HG02623 (cell line): ENCODE results near the gene MIEN1.
"Not testable (repeated sequence)": the region's sequence is repeated elsewhere in the genome, so short reads cannot be mapped to it uniquely, and the experiment has no call there.

Source experiments
- ATAC-seq: cut with Tn5 transposase; IDR thresholded peaks from one replicate; pipeline ENCODE4 v1.9.1; 2021; ENCODE audit warnings: moderate library complexity; ENCODE audit not compliant: unreplicated experiment

MIEN1 gene

DNA sequence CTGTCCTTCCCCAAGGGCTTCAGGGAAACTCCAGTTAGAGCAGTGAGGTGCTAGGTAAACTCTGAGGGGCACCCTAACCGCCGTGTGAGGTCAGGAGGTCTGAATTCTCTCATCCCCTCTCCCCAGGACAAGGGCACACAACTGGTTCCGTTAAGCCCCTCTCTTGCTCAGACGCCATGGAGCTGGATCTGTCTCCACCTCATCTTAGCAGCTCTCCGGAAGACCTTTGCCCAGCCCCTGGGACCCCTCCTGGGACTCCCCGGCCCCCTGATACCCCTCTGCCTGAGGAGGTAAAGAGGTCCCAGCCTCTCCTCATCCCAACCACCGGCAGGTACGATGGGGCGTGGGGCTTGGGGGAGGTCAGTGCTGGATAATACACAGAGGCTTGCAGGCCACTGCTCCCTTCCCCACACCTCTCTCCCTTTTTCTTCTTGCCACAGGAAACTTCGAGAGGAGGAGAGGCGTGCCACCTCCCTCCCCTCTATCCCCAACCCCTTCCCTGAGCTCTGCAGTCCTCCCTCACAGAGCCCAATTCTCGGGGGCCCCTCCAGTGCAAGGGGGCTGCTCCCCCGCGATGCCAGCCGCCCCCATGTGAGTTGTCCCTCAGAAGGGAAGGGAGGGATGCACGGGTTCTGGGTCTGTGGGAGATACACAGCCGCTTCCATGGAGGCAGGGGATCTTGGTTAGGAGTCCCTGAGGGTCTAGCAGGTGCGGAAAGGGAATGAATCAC, 12.0 kb upstream of the MIEN1 start:
- ATAC-seq = no peak

DNA sequence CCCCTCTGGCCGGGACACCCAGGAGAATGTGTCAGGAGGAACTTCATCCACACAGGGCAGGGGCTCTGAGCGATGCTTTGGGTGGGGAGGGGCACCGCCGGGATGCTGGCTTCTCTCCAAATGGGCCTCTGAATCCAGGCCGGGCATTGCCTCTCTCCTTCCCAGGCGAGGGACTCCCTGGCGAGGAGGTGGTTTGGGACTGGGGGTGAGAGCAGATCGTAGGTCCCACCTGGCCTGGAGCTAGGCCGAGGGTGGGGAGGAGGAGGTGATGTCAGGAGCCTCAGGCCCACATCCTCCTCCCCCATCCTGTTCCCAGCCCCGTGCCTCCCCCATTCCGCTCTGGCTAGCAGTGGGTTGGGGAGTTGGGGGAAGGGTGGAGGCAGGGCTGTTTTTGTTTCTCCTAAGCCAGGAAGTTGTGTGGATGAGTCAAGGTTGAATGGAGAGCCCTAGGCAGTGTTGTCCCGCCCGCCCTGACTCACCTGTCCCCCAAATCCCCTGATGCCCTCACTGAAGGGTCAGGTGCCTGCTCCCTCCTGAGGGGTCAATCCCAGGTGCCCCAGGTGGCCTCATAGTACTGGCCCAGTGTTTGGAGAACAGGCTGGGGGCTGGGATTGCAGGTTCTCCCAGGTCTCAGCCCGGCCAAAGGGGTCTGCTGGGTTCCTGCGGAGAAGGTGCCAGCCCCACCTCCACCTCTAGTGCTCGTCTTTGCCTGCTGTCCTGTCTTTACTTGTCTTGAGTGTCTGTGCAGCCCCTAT, 10.2 kb upstream of the MIEN1 start:
- ATAC-seq = no peak

DNA sequence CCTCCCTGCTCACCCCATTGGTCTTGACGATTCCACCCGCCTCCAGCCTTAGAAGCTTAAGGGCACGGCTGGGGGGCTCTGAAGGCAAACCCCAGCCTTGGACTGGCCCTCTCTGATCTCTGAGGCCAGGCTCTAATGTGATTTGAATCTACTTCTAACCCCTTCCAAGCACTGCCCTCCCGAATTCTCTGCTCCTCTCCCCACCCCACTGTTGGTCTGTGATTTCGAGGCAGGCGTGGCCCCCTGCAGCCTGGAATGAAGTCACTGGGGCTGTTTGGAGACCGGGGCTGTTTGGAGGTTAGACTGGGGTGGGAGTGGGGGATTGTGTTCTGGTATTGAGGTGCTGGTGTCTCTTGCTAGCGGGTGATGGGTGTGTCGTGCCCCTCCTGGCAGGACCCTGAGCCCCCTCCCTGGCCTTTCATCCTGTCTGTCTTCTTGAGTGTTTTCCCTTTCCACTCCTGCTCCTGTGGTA, 9.6 kb upstream of the MIEN1 start:
- no peak for ATAC-seq

DNA sequence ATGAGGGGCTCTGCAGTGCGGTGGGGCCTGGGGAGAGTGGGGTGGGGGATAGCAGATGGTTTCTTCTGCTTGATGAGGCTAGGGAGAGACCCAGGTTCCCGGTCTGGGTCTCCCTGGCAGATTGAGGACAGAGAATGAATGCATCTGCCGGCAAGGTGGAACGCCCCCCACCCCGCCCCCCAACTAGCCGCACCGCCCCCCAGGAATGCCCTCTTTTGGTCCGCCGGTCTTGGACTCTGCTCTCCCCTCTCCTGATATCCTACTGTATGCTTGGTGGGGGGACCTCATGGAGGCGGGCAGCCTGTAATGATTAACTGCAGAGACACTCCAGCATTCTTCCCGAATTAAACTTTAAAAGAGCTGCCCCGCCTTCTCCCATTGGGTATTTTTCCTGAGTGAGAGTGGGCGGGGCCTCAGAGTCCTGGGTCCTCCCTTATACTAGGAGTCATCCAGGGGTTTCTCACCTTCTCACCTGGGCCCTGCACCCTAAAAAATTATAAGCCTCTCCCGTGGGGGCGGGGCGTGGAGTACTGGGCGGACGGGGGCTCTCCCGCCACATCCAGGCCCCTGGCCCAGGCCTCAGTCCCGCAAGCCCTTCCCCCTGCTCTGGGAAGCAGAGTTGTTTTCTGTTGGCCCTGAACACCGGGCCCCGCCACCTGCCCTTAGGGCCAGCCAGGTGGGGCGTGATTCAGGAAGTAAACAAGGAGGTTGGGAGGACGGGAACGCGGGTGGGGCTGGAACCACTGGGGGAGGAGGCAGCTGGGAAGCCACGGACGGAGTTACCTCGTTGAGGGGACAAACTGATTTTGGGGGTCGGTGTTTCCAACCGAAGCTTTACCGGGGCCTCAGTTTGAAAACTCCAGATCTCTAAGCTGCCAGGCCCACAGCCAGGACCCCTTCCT, 8.9 kb upstream of the MIEN1 start:
- ATAC-seq = no peak

DNA sequence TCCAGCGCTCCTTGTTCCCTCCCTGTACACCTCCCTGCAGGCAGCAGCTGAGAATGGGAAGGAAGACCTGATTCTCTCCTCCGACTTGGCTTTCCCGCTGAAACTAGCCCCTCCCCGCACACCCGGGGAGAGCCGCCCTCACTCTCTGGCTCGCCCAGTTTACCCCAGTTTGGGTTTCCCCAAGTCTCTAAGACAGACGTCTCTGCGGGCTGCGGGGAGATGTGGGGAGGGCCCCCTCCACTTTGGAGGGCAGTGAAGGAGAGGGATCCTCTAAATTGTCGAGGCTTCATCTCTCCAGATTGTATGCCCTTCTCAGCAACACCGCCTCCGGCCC, 8.2 kb upstream of the MIEN1 start:
- no peak for ATAC-seq

DNA sequence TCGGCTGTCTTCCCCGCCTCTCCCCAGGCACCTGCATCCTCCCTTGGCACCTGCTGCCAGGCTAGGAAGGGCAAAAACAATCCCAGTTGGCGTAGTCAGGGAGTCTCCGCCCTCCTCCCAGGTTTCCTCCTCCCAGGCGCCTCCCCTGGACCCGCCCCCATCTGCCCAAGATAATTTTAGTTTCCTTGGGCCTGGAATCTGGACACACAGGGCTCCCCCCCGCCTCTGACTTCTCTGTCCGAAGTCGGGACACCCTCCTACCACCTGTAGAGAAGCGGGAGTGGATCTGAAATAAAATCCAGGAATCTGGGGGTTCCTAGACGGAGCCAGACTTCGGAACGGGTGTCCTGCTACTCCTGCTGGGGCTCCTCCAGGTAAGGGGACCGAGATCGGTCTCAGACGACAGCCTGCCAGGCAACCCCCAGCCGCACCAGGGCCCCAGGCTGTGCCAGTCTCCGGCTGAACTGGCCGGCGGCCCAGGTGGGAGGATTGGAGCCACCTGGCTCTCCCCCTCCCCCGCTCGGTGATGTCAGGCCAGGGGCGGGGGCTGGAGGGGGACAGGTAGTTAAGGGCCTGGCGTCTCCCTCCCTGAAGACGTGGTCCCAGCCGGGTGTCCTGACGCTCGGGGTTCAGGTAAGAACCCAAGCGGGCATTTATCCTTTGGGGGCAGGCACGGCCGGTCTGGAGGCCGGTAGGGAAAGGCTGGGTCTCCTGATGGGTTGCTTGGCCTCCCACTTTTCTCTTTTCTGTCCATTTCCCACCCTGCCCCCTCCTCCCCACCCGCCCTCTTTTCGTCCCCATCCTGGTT, 7.6 kb upstream of the MIEN1 start, which contains the start of gene GRB7:
Gene GRB7, plus strand, starts transcription at position 179 of the 808 bp plus-strand sequence. CDS start 4,364 bp downstream, outside the sequence.
- ATAC-seq = no peak

DNA sequence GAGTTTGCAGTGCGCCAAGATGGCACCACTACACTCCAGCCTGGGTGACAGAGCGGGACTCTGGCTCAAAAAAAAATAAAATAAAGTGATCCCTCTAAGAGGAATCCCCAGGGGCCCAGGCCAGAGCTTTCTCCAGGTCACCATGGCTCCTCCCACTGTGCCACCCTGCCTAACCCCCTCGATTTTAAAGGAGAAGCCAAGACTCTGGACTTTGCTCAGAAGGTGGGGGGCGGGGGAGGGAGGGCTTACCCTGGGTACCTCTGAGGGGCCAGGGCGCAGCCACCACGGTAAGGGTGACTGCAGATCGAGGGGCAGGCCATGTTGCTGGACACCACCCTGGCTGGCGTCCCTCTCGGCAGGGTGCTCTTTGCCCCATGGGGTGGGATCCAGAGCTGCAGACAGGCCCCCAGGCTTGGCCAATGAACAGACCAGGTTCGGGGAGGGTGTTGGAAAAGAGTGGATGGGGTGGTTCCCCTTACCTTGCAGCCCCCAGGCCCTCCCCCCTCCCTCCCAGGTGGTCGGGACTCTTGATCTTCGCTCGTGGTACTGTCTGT, 7.0 kb upstream of the MIEN1 start:
- ATAC-seq = no peak

DNA sequence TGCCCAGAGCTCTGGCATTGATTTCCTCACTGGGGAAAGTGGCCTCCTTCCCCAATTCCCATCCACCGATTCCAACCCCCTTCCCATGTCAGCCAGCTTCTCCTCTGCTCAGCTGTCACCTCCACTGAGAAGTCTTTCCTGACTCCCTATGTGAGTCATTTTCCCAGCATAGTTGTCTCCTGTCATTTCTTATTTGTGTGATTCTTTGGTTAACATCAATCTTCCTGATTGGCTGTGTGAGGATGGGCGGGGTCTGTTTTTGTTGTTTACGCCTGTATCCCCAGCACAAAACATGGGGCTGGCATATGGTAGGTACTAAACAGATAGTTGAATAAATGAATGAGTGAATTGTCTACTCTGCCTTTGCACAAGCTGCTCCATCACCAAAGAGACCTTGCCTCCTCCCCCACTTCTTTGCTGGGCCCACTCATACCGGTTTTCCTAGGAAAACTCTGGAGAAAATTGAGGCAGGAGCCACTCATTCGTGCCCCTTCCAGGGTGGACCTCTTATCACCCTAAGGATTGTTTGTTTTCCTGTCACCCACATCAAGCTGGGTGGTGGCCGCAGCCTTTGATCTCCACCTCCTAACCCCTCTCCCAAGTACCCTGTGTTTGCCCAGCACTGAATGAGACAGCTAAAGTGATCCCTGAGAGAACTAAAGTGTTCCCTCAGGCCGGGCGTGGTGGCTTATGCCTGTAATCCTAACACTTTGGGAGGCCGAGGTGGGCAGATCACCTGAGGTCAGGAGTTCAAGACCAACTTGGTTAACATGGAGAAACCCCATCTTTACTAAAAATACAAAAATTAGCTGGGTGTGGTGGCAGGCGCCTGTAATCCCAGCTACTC, 6.2 kb upstream of the MIEN1 start:
- ATAC-seq = no peak

DNA sequence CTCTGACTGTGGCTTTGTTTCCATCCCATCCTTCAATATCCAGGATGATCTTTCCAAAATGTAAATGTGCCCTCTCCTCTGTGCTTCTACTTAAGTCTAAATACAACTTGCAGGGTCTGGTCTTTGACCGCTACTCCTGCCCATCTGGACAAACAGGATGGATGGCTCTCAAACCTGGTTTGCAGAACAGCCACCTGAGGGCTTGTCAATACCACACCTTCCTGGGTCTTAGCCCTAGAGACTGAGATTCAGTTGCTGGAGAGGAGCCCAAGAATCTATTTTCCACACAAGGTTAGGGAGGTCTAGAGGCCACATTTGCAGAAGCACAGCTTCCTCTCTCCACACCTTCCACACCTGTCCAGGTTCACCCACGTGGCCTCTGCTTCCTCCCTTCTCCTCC, 5.5 kb upstream of the MIEN1 start:
- ATAC-seq = no peak

DNA sequence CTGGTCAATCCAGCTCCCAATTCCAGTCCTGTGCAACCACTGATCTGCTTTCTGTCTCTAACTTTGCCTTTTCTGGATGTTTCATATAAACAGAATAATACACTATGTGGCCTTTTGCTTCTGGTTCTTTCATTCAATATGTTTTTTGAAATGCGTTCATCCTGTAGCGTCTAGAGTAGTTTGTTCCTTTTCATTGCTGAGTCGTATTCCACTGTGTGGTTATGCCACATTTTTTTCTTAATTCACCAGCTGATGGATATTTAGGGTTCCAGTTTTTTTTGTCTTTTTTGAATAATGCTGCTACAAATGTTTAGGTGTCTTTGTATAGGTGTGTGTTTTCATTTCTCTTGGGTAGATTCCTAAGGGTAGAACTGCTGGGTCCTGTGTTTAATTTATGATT, 2.3 kb upstream of the MIEN1 start:
- ATAC-seq = no peak

DNA sequence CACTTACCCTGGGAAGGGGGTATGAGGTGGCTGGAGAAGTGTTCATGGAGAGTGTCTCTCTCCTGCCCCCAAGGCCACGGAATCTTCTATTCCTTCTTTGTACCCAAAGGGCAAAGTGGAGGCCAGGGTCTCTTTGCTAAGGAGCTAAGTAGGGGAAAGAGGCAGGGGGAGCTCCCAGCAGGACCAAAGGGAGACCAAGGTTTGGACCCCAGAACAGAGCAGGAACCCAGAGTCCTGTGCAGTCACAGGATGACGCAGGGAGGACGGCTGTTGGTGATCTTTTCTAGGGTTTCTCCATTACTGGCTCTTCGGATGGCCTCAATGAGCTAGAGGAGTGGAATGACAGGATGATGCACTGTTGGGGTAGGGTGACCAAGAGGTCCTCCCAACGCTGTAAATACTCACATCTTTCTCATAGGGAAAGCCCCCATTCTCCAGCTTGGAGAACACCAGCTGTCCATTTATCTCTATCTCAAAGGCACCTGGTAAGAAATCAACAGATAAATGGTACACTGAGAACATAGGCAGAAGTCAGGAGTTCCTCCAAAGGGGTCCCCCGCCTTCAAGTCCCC, 966 bp downstream of the MIEN1 start:
- ATAC-seq = no peak

DNA sequence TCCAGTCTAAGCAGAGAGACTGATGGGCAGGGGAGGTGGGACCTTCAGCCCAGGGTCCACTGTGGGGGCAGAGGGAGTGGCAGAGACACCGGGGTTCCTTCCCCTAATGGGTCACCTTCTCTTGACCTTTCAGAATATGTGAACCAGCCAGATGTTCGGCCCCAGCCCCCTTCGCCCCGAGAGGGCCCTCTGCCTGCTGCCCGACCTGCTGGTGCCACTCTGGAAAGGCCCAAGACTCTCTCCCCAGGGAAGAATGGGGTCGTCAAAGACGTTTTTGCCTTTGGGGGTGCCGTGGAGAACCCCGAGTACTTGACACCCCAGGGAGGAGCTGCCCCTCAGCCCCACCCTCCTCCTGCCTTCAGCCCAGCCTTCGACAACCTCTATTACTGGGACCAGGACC, 2.8 kb downstream of the MIEN1 start:
- ATAC-seq = no peak

DNA sequence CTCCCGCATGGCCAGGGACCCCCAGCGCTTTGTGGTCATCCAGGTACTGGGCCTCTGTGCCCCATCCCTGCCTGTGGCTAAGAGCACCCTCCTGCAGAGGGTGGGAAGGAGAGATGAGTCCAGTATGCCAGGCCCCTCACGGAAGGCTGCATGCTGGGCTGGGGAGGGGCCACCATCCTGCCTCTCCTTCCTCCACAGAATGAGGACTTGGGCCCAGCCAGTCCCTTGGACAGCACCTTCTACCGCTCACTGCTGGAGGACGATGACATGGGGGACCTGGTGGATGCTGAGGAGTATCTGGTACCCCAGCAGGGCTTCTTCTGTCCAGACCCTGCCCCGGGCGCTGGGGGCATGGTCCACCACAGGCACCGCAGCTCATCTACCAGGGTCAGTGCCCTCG, 3.7 kb downstream of the MIEN1 start:
- ATAC-seq = no peak

DNA sequence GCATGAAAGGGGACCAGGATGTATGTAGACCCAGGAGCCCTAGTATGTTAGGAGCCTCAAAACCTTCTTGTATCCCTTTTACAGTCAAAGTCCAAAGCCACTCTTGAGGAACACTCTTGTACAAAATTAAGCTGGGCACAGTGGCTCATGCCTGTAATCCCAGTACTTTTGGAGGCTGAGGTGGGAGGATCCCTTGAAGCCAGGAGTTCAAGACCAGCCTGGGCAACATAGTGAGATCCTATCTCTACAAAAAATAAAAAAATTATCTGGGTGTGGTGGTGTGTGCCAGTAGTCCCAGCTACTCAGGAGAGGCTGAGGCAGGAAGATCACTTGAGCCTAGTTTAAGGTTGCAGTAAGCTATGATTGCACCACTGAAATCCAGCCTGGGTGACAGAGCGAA, 4.4 kb downstream of the MIEN1 start:
- ATAC-seq = not testable (repeated sequence)

DNA sequence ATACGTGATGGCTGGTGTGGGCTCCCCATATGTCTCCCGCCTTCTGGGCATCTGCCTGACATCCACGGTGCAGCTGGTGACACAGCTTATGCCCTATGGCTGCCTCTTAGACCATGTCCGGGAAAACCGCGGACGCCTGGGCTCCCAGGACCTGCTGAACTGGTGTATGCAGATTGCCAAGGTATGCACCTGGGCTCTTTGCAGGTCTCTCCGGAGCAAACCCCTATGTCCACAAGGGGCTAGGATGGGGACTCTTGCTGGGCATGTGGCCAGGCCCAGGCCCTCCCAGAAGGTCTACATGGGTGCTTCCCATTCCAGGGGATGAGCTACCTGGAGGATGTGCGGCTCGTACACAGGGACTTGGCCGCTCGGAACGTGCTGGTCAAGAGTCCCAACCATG, 5.6 kb downstream of the MIEN1 start:
- no peak for ATAC-seq

DNA sequence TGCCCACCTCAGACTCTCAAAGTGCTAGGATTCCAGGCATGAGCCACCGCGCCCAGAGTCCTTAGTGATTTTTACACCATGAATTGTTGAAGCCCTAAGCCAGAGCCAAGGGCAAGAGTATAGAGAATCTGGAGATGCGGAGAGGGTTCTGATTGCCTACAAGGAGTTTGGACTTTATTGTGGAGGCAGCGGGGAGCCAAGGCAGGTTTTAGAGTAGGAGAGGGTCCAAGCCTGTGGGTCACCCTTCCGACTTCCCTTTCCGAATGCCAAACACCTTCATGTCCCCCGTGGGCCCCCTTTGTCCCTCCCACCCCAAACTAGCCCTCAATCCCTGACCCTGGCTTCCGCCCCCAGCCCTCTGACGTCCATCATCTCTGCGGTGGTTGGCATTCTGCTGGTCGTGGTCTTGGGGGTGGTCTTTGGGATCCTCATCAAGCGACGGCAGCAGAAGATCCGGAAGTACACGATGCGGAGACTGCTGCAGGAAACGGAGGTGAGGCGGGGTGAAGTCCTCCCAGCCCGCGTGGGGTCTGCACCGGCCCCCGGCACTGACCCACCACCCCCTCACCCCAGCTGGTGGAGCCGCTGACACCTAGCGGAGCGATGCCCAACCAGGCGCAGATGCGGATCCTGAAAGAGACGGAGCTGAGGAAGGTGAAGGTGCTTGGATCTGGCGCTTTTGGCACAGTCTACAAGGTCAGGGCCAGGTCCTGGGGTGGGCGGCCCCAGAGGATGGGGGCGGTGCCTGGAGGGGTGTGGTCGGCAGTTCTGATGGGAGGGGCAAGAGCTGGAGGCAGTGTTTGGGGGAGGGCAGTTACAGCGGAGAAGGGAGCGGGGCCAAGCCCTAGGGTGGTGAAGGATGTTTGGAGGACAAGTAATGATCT, 7.1 kb downstream of the MIEN1 start:
- ATAC-seq = no peak

DNA sequence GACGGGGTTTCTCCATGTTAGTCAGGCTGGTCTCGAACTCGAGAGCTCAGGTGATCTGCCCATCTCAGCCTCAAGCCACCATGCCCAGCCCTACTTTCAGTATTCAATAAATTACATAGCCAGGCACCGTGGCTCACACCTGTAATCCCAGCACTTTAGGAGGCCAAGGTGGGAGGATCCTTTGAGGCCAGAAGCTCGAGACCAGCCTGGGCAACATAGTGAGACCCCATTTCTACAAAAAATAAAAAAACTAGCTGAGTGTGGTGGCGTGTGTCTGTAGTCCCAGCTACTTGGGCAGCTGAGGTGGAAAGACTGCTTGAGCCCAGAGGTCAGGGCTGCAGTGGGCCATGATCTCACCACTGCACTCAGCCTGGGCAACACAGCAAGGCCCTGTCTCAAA, 8.2 kb downstream of the MIEN1 start:
- no peak for ATAC-seq
